ENCODE measurements around the gene LACTBL1.

The LACTBL1 gene

DNA sequence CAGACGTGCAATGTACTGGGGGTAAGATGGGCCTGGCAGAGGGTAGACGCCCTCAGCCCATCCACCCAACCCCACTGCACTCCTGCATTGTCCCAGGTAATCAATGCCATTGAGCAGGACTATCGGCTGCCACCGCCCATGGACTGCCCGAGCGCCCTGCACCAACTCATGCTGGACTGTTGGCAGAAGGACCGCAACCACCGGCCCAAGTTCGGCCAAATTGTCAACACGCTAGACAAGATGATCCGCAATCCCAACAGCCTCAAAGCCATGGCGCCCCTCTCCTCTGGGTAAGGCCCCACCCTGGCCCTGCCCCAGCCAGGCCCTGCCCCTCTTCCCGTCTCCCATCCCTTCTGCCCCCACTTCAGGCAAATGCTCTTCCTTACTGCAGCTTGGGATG, 62.4 kb downstream of the LACTBL1 start:
- H3K27me3 ChIP-seq (ENCODE audit: insufficient read depth, poor library complexity, severe bottlenecking), result no peaks in the 10 kb centered on the region
- no peak overlapping the region for H3K4me3 ChIP-seq (replicated peaks; ENCODE audit: insufficient read depth, low read length)
- no peak overlapping the region for H3K27ac ChIP-seq (replicated peaks)
- TF ChIP-seq, protein P1, sequence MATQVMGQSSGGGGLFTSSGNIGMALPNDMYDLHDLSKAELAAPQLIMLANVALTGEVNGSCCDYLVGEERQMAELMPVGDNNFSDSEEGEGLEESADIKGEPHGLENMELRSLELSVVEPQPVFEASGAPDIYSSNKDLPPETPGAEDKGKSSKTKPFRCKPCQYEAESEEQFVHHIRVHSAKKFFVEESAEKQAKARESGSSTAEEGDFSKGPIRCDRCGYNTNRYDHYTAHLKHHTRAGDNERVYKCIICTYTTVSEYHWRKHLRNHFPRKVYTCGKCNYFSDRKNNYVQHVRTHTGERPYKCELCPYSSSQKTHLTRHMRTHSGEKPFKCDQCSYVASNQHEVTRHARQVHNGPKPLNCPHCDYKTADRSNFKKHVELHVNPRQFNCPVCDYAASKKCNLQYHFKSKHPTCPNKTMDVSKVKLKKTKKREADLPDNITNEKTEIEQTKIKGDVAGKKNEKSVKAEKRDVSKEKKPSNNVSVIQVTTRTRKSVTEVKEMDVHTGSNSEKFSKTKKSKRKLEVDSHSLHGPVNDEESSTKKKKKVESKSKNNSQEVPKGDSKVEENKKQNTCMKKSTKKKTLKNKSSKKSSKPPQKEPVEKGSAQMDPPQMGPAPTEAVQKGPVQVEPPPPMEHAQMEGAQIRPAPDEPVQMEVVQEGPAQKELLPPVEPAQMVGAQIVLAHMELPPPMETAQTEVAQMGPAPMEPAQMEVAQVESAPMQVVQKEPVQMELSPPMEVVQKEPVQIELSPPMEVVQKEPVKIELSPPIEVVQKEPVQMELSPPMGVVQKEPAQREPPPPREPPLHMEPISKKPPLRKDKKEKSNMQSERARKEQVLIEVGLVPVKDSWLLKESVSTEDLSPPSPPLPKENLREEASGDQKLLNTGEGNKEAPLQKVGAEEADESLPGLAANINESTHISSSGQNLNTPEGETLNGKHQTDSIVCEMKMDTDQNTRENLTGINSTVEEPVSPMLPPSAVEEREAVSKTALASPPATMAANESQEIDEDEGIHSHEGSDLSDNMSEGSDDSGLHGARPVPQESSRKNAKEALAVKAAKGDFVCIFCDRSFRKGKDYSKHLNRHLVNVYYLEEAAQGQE (IDR thresholded peaks at IDR 0.05; ENCODE audit: insufficient replicate concordance, low read depth), result no peak
- TF ChIP-seq POLR2AphosphoS5 (IDR thresholded peaks at IDR 0.05; ENCODE audit: low read depth) (no peak), SPI1 (IDR thresholded peaks at IDR 0.05; ENCODE audit: borderline replicate concordance, low read depth) (no peak), GABPA (IDR thresholded peaks at IDR 0.05; ENCODE audit: low read depth) (no peak)
- TF ChIP-seq, protein P2, sequence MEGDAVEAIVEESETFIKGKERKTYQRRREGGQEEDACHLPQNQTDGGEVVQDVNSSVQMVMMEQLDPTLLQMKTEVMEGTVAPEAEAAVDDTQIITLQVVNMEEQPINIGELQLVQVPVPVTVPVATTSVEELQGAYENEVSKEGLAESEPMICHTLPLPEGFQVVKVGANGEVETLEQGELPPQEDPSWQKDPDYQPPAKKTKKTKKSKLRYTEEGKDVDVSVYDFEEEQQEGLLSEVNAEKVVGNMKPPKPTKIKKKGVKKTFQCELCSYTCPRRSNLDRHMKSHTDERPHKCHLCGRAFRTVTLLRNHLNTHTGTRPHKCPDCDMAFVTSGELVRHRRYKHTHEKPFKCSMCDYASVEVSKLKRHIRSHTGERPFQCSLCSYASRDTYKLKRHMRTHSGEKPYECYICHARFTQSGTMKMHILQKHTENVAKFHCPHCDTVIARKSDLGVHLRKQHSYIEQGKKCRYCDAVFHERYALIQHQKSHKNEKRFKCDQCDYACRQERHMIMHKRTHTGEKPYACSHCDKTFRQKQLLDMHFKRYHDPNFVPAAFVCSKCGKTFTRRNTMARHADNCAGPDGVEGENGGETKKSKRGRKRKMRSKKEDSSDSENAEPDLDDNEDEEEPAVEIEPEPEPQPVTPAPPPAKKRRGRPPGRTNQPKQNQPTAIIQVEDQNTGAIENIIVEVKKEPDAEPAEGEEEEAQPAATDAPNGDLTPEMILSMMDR (IDR thresholded peaks at IDR 0.05; ENCODE audit: insufficient read depth, low read length), result no peak
- DNase-seq (ENCODE audit: low read depth in 1 of 2, low spot score in 1 of 2), result no peak

DNA sequence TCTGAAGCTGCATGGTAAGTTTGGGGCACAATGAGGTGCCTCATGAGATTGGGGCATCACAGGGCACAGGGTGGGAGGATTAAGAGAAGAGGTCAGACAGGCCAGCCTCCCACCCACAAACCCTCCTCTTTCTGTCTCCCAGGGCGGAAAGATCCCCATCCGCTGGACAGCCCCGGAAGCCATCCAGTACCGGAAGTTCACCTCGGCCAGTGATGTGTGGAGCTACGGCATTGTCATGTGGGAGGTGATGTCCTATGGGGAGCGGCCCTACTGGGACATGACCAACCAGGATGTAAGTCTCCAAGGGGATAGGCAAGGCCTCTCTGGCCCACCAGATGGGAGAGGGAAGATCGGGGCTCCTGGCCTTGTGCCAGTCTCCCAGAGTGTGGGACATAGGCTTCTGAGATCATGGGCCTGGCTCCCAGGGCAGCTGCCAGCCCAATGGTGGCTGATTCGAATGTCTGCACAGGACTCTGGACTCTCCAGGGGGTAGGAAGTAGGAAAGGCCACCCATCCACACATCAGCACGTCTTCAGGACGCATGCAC, 63.7 kb downstream of the LACTBL1 start:
- TF ChIP-seq GABPA (IDR thresholded peaks at IDR 0.05; ENCODE audit: low read depth), result no peak
- TF ChIP-seq POLR2AphosphoS5 (IDR thresholded peaks at IDR 0.05; ENCODE audit: low read depth), result no peak
- no peak for TF ChIP-seq SPI1 (IDR thresholded peaks at IDR 0.05; ENCODE audit: borderline replicate concordance, low read depth)
- TF ChIP-seq, protein P1 (IDR thresholded peaks at IDR 0.05; ENCODE audit: insufficient replicate concordance, low read depth), result no peak
- TF ChIP-seq, protein P2 (IDR thresholded peaks at IDR 0.05; ENCODE audit: insufficient read depth, low read length), result no peak

DNA sequence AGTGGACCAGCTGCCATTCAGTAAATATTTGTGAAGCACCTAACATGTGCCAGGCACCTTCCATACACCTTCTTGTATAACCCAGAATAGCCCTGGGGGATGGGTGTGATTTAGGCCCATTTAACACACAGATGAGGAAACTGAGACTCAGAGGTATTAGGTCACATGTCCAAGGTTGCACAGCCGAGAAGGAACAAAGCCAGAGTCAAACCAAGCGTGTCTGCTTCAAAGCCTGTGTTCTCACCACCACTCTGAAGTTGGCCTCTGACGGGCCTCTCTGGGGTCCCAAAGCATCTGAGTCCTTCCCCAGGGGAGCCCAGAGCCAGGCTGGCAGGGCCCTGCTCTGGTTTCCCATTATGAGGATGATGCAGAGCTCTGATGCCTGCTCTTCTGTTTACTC, 65.1 kb downstream of the LACTBL1 start:
- TF ChIP-seq, protein P1 (IDR thresholded peaks at IDR 0.05; ENCODE audit: insufficient replicate concordance, low read depth), result no peak
- TF ChIP-seq, protein P2 (IDR thresholded peaks at IDR 0.05; ENCODE audit: insufficient read depth, low read length), result no peak
- TF ChIP-seq POLR2AphosphoS5 (IDR thresholded peaks at IDR 0.05; ENCODE audit: low read depth) (no peak), SPI1 (IDR thresholded peaks at IDR 0.05; ENCODE audit: borderline replicate concordance, low read depth) (no peak), GABPA (IDR thresholded peaks at IDR 0.05; ENCODE audit: low read depth) (no peak)
- no peaks in the 10 kb centered on the region for H3K27me3 ChIP-seq (ENCODE audit: insufficient read depth, poor library complexity, severe bottlenecking)
- H3K27ac ChIP-seq (replicated peaks), result no peak overlapping the region
- H3K4me3 ChIP-seq (replicated peaks; ENCODE audit: insufficient read depth, low read length), result no peak overlapping the region
- no peak for DNase-seq (ENCODE audit: low read depth in 1 of 2, low spot score in 1 of 2)

More for the DNA sequence above, 63.7 kb downstream of the LACTBL1 start:
- H3K4me3 ChIP-seq (replicated peaks; ENCODE audit: insufficient read depth, low read length), result no peak overlapping the region
- H3K27me3 ChIP-seq (ENCODE audit: insufficient read depth, poor library complexity, severe bottlenecking), result no peaks in the 10 kb centered on the region
- DNase-seq (ENCODE audit: low read depth in 1 of 2, low spot score in 1 of 2), result no peak
- H3K27ac ChIP-seq (replicated peaks), result no peak overlapping the region
